OCI-M2 (cell line): ENCODE measurements around the gene RNLS.

ENCODE experiments used
- DNase-seq: peaks from one replicate; lab custom pipeline; 2025; ENCODE audit not compliant: unreplicated experiment; lab: John Stamatoyannopoulos, UW

Gene RNLS

DNA sequence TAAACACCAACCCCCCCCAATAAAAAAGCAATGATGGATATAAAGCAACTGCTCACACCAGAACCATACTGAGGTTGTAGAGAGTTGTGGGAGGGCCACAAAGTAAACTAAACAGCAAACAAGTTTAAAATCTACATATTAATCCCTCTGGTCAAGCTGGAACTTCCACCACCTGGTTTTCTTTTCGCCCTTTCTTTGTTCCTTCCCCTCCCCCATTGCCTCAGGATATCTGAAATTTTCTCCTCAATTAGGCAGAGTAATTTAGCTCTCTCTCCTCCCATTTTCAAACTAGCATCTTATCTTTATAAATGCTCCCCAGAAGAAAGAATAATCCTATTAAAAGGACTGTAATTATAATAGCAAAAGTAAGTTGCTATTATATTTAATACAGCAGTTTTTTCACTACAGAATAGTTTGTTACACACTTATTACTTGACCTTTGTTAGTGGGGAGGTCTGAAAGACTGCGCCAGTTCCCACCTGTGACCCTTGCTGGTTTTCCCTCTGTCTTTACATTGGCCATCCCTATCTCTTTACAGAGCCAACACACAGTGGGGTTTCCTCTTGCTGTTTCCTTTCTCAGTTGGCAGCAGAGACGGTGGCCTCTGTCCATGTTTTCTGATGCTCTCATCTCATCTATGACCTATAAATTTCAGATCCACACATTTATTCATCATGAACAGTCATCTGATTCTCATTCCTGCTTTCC lies 235.4 kb downstream of the RNLS start:
- DNase-seq = no peak

DNA sequence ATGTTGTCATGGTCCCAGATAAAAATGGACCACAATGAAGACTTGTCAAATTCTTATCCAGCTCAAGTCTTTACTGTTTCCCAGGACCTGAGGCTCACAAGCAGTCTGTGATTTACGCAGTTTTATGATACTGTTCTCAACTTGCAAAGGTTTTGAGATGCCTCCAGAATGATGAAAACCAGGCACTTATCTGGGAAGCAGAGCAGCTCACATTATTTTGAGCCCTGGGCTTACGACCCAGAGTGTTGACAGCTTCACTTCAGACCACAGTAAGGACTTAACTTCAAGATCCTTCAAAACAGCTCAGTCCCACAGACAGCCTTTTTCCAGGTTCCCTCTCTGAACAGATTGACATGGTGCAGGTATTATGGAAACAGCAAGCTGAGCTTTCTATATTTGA lies 236.1 kb downstream of the RNLS start:
- DNase-seq = no peak

DNA sequence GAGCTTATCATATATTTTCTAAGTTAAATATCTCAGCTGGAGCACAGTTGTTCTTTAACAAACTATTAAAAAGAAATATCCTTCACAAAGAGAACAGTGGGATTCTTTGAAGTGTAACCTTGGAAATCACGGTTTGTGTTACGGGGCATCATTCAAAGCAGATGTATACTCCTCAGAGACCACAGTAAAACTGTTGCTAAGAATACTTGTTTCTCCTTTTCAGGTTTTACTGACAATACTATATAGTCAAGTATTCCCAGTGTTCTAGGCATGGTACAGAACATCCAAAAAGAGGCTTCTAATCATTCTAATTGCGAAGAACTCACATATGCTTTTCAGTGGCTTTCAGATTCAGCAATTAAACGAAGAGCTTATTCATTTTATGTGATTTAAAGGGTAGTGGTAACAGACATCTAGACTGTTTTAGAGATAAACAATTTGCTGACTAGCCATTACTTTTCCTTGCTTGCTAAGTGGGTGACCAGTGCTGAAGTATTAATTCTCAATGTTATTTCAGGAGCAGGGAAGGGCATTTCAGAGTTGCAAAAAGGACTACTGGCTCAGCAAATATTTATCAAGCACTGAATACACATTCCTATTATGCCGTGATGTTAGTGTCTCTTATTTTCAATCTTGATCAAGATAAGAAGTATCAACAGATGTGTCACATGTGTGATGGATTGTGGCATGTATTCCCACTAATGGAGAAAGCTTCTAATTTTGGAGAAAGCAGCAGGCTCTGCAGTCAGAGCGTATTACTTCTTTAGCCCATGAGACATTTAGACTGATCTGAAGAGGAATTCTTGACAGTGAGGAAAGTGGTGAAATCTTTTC lies 236.8 kb downstream of the RNLS start:
- DNase-seq = no peak

DNA sequence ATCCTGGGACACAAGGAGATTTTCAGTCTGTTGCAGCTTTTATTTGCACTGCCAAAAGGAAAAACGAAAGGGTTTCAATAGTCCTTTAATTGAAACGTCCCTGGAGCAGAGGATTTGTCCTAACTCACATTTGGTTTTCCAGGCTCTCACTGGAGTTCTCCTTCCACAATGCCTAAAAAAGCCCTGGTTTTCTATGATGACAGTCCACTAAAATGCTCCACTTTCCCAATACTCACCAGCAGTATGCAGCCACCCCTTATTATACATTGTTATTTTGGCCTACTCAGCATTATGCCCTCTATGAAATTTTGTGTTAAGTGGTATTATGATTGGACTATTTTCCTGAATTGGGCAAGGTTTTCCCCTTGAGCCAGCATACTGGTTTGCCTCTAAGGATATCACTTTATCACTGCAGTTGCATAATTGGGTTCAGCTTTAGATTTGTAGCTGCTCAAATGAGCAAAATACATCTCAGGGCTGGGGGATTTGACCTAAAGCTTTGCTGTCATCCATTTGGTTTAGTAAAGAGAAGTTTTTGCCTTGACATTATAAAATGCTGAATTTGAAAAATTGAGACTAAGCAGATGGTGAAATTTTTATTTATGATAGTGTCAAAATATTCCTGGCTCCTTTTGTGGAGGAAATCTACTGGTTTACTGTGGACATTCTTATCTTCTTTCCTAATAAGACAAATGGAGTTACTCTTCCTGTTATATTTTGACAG lies 239.2 kb downstream of the RNLS start:
- no peak for DNase-seq

DNA sequence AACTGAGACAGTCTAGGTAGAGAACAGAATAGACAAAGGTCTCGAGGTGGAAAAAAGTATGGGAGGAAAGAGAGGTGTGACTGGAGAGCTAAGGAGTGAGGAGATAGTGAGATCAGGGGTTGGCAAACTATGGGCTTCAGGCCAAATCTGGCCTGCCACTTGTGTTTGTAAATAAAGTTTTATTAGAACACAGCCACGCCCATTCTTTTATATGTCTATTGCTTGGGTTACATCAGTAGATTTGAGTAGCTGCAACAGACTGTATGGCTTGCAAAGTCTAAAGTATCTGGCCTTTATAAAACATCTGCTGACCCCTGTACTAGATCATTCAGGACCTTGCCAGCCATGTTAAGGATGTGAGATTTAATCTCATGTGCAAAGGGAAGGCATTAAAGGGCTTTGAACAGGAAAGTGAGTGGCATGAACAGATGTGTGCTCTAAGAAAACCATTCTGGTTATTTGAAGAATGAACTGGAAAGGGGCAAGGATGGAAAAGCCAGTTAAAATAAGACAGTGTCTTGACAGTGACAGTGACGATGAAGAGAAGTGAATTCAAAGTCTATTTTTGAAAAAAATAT lies 240.3 kb downstream of the RNLS start:
- no peak for DNase-seq

DNA sequence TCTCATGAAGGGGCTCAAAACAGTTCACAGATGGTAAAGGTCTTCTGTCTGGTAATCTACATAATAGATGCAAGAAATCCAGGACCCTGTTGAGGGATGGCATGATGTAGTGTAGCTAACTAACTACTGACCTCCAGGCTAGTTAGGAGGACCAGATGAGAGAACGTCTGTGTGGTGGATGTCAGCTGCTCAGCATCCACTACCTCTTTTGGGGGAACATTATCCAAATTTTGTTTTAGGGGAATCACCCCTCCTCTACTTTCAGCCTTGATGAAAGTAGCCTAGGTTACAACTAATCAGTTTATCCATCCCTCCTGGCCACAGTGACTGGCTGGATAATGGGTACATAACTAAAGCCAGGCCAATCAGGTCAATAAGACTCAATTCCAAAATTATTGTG lies 246.0 kb downstream of the RNLS start:
- DNase-seq = no peak

DNA sequence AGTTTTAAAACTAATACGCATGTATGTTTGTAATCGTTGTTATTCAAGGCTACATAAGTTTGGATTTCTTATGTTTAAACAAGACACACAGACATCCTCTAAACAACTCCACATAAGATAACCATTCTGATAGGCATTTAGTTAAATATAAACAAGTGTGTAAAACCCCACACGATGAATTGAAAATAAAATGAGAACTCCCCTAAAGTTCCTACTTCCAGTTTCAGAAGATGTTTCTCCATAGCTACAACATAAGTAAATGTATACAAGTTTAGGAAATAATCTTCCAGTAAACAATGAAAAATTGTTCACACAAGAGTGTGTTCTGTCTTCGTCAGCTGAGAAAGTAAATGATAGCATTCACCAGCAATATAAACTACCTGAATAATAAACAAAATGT lies 246.8 kb downstream of the RNLS start:
- DNase-seq = no peak

DNA sequence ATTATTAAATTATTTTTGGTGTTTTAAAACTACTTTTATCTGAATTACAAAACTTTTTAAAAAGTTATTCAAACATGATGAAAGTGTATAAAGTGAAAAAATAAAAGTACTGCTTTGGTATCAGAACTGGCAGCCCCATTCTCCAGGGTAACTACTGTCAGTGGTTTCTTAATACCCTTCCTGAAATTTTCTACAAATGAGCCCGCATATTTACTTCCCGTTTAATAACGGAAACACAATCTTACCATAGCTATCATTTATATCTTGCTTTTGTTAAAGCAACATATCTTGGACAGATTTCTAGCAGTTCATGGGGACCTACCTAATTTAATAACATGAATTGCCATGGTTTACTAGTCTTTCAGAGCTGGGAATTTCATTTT lies 249.9 kb downstream of the RNLS start:
- no peak for DNase-seq

DNA sequence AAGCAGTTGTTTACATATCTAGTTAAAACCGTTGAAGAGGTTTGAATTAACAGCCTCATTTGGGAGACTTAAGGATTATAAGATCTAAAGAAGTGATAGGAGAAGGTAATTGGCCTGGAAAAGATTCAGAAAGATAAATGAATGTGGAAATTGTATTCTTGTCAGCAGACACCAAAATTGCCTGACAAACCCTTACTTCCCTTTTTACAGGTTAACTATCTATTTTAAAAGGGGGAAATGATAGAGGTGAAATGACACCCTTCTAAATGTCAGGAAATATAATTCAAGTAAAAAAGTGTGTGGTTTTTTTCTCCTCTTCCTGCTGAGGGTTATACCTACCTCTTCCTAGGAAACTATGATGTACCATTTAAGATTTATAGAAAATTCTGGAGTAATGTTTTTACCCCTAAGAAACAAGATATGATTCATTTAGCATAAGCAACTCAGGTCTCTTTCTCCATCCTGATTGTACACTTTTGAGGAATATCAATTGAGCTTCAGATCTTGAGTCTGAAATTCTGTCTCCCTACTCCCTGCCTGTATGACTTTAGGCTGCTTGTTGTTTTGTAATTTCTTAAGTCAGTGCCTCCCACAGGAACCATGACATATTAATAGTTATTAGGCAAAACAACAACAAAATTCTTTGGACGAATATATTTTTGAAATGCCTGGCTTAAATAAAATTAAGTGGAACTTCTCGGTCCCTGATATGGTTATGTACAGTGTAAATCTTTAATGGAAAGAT lies 250.4 kb downstream of the RNLS start:
- DNase-seq = no peak

DNA sequence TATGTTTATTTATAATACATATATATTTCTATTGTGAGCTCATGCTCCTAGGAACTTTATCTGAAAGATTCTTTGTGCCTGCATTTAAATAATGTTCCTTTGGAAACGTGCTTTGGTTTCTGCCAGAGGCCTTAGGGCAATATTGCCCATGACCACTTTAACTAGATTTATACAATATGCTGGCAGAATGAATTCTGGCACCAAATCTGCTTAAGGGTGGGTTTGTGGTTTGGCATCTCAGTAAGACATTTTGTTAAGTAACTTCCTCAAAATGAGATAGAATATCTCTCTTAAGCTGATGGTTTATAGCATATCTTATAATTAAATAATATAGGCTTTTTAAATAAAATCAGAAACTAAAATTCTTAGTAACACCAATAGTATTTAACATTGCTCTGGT lies 252.9 kb downstream of the RNLS start:
- DNase-seq = no peak

DNA sequence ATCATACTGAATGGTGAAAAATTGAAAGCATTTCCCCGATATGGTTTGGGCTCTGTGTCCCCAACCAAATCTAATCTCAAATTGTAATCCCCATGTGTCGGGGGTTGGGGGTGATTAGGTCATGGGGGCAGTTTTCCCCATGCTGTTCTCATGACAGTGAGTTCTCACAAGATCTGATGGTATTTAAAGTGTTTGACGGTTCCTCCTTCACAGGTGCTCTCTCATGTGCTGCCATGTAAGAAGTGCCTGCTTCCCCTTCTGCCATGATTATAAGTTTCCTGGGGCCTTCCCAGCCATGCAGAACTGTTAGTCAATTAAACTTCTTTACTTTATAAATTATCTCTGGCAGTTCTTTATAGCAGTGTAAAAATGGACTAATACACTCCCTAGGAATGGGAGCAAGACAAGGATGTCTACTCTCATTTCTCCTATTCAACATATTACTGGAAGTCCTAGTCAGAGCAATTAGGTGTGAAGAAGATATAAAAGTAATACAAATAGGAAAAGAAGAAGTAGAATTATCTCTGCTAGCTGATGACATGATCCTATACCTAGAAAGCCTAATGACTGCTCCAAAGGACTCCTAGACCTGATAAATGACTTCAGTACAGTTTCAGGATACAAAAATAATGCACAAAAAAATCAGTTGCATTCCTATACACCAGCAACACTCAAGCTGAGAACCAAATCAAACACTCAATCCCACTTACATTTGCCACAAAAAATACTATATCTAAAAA lies 260.6 kb downstream of the RNLS start:
- no peak for DNase-seq

DNA sequence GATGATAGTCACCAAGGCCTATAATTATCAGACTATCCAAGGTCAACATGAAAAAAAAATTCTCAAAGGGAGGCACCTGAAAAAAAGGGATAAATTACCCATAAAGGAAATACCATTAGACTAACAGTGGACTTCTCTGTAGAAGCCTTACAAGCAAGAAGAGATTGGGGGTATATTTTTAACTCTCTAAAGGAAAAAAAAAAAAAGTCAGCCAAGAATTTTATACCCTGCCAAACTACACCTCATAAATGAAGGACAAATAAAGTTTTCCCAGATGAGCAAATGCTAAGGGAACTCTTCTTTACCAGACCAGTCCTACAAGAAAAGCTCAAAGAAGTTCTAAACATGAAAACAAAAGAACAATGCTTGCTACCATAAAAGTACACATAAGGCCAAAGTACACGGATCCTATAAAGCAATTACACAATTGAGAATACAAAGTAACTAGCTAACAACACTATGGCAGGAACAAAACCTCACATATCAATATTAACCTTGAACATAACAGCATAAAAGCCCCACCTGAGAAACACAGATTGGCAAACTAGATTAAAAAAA lies 263.1 kb downstream of the RNLS start:
- no peak for DNase-seq

DNA sequence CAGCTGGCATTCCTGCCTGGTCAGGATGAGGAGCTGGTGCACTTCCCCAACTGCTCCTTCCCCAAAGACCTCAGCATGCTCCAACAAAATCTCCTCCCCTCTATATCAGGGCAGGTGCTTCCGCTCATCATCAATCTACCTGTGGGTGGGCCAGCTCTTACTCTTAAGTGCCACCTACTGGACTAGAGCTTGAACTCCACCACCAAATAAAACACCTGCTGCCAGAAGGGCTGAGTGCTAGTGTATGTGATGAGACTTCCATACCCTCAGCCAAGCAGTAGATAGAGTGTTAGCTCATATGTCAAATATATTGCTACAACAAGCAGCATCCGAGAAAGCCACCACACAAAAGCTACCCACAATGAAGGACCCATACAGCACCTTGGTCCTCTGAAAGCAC lies 264.3 kb downstream of the RNLS start:
- no peak for DNase-seq

DNA sequence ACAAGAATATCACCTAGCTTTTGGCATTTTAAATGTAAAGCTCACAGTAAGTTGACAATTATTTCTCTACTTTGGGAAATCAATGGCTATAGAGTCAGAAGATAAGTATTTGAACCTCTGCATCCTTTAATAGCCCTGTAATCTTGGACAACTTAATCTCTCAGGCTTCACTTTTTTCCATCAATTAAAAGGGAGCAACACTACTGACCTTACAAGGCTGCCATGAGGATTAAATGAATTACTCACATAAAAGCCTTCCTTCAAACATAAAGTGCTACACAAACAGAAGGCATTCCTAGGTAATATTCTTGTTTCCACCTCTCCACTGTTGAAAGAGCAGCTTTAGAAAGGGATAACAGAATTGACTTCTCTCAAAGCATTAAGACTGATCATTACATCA lies 266.0 kb downstream of the RNLS start:
- no peak for DNase-seq

DNA sequence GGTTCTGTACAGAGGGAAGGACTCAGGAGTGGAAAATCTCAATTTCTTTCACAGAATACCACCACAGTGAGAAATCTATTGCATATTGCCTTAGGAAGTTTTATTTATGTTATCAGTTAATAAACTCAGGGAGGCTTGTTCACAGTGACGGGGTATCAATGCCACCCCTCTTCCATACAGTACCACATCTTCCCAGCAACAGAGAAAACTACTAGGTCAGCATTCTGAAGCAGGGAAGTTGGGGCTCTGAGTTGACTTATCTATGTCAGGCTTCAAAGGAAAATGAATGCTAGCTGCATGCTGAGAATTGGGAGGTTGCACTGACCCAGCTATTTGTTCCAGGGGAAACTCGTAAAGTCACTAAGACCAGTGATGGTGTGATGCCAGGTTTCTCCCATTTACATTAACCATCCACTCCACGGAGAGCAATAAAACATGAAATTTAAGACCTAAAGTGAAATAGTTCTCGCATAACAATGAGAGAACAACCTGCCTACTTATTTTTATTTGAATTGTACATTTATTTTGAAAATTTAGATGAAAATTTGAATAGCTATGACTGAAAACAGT lies 266.7 kb downstream of the RNLS start:
- DNase-seq = no peak

DNA sequence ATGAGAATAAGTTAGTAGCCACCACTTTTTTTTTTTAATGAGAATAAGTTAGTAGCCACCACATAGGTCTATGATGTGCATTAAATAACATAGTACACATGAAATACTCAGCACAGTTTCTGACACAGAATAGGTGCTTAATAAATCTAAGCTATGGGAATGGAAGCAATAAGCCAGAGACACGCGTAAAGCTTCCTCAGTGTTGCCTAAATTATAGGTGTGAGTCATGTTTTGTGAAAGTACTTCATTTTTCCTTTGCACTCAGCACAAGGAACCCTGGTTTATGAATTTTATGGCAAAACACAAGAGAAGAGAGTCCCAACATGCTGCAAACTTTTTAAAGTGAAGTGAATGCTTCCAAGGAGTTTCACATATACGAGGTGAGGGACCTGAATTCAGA lies 267.4 kb downstream of the RNLS start:
- DNase-seq = no peak

DNA sequence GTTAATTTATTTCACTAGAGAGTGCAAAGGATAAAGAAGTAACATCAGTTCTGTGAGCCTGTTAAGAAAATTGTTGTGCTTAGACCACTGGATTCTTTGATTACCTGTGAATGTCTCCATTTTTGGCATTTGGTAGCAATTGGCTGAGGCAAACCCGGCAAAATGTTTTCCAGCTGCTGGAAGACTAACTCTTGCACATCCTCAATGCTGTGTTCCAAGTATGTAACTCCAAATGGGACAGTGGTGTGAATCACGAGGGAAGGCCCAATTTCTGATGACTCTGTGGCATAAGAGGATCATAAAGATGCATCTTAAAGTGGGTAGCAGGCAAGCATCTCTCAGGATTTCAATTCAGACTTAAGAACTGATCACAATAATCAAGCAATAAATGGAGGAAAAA lies 268.8 kb downstream of the RNLS start:
- DNase-seq = no peak

DNA sequence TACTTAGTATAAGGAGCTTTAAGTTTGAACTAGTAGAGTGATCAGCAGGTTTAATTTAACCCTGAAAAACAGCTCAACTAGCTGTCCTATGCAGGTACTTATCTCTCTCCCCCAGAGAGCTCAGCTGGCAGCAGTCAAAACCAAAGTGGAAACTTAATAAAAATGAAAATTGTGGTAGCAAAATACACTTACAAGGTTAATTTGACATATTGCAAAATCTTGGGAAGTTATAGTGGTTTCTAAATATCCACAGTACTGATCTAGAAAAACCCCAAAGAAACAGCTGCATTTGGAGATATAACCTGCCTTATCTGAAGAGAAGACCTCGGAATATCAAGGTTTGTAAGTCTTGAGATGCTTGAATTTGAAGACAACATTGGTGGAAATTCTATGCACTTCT lies 269.2 kb downstream of the RNLS start:
- DNase-seq = no peak

DNA sequence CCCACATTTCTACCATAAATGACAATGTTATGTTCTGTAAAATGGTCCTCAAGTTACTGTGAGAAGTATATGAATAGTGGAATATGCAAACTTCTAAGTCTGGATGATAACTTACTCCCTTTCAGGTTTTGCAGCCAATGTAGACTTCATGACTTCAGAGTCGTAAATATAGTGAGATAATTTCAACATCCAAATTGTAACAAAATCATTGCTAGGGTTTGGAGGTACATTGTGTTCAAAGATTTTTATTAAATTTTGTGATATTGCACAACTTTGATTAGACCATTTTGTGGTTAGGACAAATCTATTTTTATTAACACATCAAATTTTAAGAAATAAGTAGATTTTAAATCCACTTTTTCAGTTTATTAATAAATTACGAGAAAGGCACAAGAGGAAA lies 270.3 kb downstream of the RNLS start:
- DNase-seq = no peak

DNA sequence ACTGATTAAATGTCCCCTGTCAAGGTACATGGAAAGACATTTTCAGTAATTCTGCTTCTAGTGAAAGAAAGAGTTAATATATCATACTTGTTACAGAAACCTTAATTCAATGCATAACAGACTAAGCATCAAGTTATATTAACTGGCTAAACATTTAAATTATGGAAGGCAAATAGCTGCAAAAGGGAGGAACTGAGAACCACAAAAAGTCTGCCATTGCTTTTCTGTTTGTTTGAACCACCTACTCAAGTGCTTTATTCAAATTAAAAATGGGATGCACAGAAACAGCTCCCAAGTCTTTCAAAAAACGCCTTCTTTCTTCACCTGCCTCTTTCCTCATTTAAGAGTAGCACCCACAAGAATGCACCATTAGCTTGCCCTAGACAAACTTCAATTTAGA lies 271.9 kb downstream of the RNLS start:
- no peak for DNase-seq
